ENCODE measurements around the gene AKR1B15.

Gene AKR1B15

DNA sequence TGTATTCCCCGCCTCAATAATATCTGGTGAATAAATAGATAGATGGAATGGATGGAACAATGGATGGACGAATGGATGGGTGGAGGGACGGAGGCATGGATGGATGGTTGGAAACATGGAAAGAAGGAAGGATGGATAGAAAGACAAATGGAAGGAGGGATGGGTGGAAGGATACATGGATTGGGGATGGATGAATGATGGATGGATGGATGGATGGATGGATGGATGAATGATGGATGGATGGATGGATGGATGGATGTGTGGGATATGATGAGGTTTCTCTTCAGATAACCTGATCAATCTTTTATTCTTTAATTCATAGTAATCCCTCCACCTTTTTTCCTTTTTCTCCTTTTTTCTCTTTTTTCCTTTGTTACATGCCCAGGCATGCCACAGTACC is 3.0 kb upstream of the AKR1B15 start:
- Histone ChIP-seq H4K91ac (ENCODE audit: low read length) (no peak overlapping the region), H3K4me3 (ENCODE audit: insufficient read depth in 1 of 2, low read depth in 1 of 2, low read length in 2 of 2) (no peak overlapping the region), H2AFZ (ENCODE audit: low read depth, low read length) (no peak overlapping the region), H2BK120ac (ENCODE audit: low read depth, low read length) (no peak overlapping the region), H3K27me3 (ENCODE audit: control insufficient read depth in 1 of 2, insufficient read depth in 1 of 2, low read length in 2 of 2) (peaks cover under 1 to 17% of the 10 kb centered on the region in 2 experiments), H3K9me3 (ENCODE audit: control insufficient read depth, low read length) (no peaks in the 10 kb centered on the region), H3K79me1 (replicated peaks; ENCODE audit: low read length, poor library complexity, severe bottlenecking) (no peaks in the 10 kb centered on the region), H4K8ac (ENCODE audit: low read length) (no peak overlapping the region), H2AK5ac (ENCODE audit: low read length, severe bottlenecking) (no peak overlapping the region), H3K4ac (ENCODE audit: low read depth in 1 of 2, low read length in 2 of 2) (no peak overlapping the region), H2BK15ac (ENCODE audit: low read depth, poor library complexity, severe bottlenecking) (no peak overlapping the region), H3K14ac (ENCODE audit: low read length in 2 of 2) (no peak overlapping the region), H2BK12ac (ENCODE audit: low read length in 2 of 2) (no peak overlapping the region), H3K4me2 (ENCODE audit: low read length, poor library complexity, severe bottlenecking) (no peak overlapping the region), H3K18ac (ENCODE audit: low read depth in 1 of 2, low read length in 2 of 2) (no peak overlapping the region), H2BK5ac (ENCODE audit: low read depth, low read length, poor library complexity, severe bottlenecking) (no peak overlapping the region), H3K27ac (ENCODE audit: low read length, poor library complexity, severe bottlenecking) (no peak overlapping the region), H3K36me3 (ENCODE audit: control insufficient read depth in 1 of 2, insufficient read depth in 2 of 2, low read depth in 1 of 2, low read length in 2 of 2) (no peaks in the 10 kb centered on the region), H3K9ac (ENCODE audit: low read length) (no peak overlapping the region), H3K4me1 (ENCODE audit: control insufficient read depth, insufficient read depth, low read depth, low read length) (peaks cover 3% of the 10 kb centered on the region), H3K23ac (ENCODE audit: low read length in 2 of 2) (no peak overlapping the region)
- WGBS, result 96% methylated on average over 3 of the region's 3 CpGs
- DNase-seq, result no peak

DNA sequence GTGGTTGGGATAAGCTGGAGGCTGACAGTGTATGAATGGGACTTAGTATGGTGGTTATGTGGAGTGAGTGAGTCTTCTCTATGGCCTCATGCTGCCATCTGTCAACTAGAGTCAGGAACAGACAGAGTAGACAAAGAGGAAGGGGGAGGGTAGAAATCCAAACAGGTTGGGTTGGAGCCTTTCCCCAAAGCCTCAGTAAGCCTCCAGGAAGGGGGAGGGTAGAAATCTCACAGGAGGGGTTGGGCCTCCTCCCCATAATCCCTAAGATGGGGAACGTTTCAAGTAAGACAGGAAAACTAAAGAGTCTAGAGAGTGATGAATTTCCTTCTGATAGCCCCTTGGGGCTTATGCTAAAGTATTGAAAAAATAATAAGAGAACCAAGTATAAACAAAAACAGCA is 2.0 kb upstream of the AKR1B15 start:
- no peak overlapping the region for H2AFZ ChIP-seq (ENCODE audit: low read depth, low read length)
- H3K9ac ChIP-seq (ENCODE audit: low read length), result peak overlapping the region; percentile 83
- H3K23ac ChIP-seq (ENCODE audit: low read length in 2 of 2), result no peak overlapping the region
- WGBS, result no CpG with 5 or more reads among the region's 1 CpG
- H3K4me1 ChIP-seq (ENCODE audit: control insufficient read depth, insufficient read depth, low read depth, low read length), result peaks cover 3% of the 10 kb centered on the region
- H3K79me1 ChIP-seq (replicated peaks; ENCODE audit: low read length, poor library complexity, severe bottlenecking), result no peaks in the 10 kb centered on the region
- H2BK12ac ChIP-seq (ENCODE audit: low read length in 2 of 2), result no peak overlapping the region
- no peak overlapping the region for H3K4me3 ChIP-seq (ENCODE audit: insufficient read depth in 1 of 2, low read depth in 1 of 2, low read length in 2 of 2)
- DNase-seq, result no peak
- H4K91ac ChIP-seq (ENCODE audit: low read length), result no peak overlapping the region
- no peaks in the 10 kb centered on the region for H3K9me3 ChIP-seq (ENCODE audit: control insufficient read depth, low read length)
- no peaks in the 10 kb centered on the region for H3K36me3 ChIP-seq (ENCODE audit: control insufficient read depth in 1 of 2, insufficient read depth in 2 of 2, low read depth in 1 of 2, low read length in 2 of 2)
- peaks cover 0 to 16% of the 10 kb centered on the region in 2 experiments for H3K27me3 ChIP-seq (ENCODE audit: control insufficient read depth in 1 of 2, insufficient read depth in 1 of 2, low read length in 2 of 2)
- H3K4ac ChIP-seq (ENCODE audit: low read depth in 1 of 2, low read length in 2 of 2), result no peak overlapping the region
- no peak overlapping the region for H2AK5ac ChIP-seq (ENCODE audit: low read length, severe bottlenecking)
- H4K8ac ChIP-seq (ENCODE audit: low read length), result no peak overlapping the region
- no peak overlapping the region for H3K14ac ChIP-seq (ENCODE audit: low read length in 2 of 2)
- no peak overlapping the region for H2BK120ac ChIP-seq (ENCODE audit: low read depth, low read length)
- H2BK15ac ChIP-seq (ENCODE audit: low read depth, poor library complexity, severe bottlenecking), result no peak overlapping the region
- H3K27ac ChIP-seq (ENCODE audit: low read length, poor library complexity, severe bottlenecking), result no peak overlapping the region
- H3K4me2 ChIP-seq (ENCODE audit: low read length, poor library complexity, severe bottlenecking), result no peak overlapping the region
- H3K18ac ChIP-seq (ENCODE audit: low read depth in 1 of 2, low read length in 2 of 2), result no peak overlapping the region
- H2BK5ac ChIP-seq (ENCODE audit: low read depth, low read length, poor library complexity, severe bottlenecking), result no peak overlapping the region

DNA sequence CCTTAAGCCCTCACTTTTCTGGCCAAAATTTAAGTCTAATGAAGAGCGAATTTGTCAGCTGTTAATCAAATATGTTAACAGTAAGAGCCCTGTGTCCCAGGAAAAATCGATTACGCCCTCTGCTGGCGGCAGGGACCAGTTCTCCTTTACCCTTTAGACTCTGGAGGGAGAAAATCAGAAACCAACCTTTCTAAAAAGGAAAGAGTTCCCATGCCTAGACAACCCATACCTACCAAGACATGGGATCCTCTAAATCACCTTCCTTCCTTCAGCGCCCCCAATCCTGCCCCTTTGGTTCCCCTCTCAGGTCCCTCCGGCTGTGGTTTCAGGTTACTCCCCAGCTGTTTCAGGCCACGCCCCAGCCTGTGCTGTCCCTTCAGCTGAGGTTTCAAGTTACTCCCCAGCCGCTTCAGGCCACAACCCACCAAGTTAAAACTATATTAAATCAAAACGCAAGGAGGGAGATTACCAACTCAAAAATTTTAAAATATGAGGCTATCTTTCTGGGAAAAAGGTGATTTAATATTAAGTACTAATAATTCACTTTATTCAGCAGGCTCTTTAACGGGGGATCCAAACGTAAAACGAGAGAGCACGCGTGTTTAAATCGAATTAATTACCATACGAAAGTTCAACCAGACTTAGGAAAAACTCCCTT is 1.4 kb upstream of the AKR1B15 start:
- no peak overlapping the region for H3K14ac ChIP-seq (ENCODE audit: low read length in 2 of 2)
- no peak overlapping the region for H2BK120ac ChIP-seq (ENCODE audit: low read depth, low read length)
- no peak overlapping the region for H2AFZ ChIP-seq (ENCODE audit: low read depth, low read length)
- peak overlapping the region; percentile 12 for H4K8ac ChIP-seq (ENCODE audit: low read length)
- H2BK5ac ChIP-seq (ENCODE audit: low read depth, low read length, poor library complexity, severe bottlenecking), result no peak overlapping the region
- no peaks in the 10 kb centered on the region for H3K36me3 ChIP-seq (ENCODE audit: control insufficient read depth in 1 of 2, insufficient read depth in 2 of 2, low read depth in 1 of 2, low read length in 2 of 2)
- H3K9ac ChIP-seq (ENCODE audit: low read length), result peak overlapping the region; percentile 83
- H3K27me3 ChIP-seq (ENCODE audit: control insufficient read depth in 1 of 2, insufficient read depth in 1 of 2, low read length in 2 of 2), result peaks cover 0 to 18% of the 10 kb centered on the region in 2 experiments
- peak overlapping the region; percentile 22 to 73 for H3K4me3 ChIP-seq (ENCODE audit: insufficient read depth in 1 of 2, low read depth in 1 of 2, low read length in 2 of 2)
- peak; percentile 80 for DNase-seq
- no peak overlapping the region for H2BK15ac ChIP-seq (ENCODE audit: low read depth, poor library complexity, severe bottlenecking)
- no peaks in the 10 kb centered on the region for H3K9me3 ChIP-seq (ENCODE audit: control insufficient read depth, low read length)
- H2BK12ac ChIP-seq (ENCODE audit: low read length in 2 of 2), result no peak overlapping the region
- peak overlapping the region in 1 of 2 experiments; percentile 37 for H3K18ac ChIP-seq (ENCODE audit: low read depth in 1 of 2, low read length in 2 of 2)
- H3K4ac ChIP-seq (ENCODE audit: low read depth in 1 of 2, low read length in 2 of 2), result no peak overlapping the region
- peak overlapping the region; percentile 78 for H3K4me2 ChIP-seq (ENCODE audit: low read length, poor library complexity, severe bottlenecking)
- no peak overlapping the region for H2AK5ac ChIP-seq (ENCODE audit: low read length, severe bottlenecking)
- H3K79me1 ChIP-seq (replicated peaks; ENCODE audit: low read length, poor library complexity, severe bottlenecking), result no peaks in the 10 kb centered on the region
- no peak overlapping the region for H3K23ac ChIP-seq (ENCODE audit: low read length in 2 of 2)
- peaks cover 3% of the 10 kb centered on the region for H3K4me1 ChIP-seq (ENCODE audit: control insufficient read depth, insufficient read depth, low read depth, low read length)
- H3K27ac ChIP-seq (ENCODE audit: low read length, poor library complexity, severe bottlenecking), result no peak overlapping the region
- WGBS, result 11% methylated on average over 14 of the region's 16 CpGs
- no peak overlapping the region for H4K91ac ChIP-seq (ENCODE audit: low read length)

DNA sequence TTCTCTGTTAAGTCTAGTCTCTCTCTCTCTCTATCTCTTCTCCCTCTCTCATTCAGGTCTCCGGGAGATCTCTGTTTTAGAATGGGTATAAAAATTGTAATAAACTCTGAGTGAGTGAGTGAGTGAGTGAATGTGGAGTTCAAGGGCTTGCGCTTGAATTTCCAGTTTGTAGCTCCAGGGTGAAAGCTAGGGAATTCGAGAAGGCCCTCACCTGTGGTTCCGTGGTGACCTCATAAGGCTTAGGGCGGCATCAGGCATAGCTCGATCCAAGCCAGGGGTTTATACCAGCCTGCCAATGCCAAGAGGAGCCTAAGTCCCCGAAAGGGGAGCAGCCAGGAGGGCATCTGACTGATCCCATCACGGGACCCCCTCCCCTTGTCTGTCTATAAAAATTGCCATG is 456 bp downstream of the AKR1B15 start:
- H2AK5ac ChIP-seq (ENCODE audit: low read length, severe bottlenecking), result no peak overlapping the region
- peaks cover 3% of the 10 kb centered on the region for H3K4me1 ChIP-seq (ENCODE audit: control insufficient read depth, insufficient read depth, low read depth, low read length)
- H3K18ac ChIP-seq (ENCODE audit: low read depth in 1 of 2, low read length in 2 of 2), result no peak overlapping the region
- no peak overlapping the region for H4K91ac ChIP-seq (ENCODE audit: low read length)
- peak overlapping the region; percentile 15 for H3K9ac ChIP-seq (ENCODE audit: low read length)
- no peak overlapping the region for H2BK15ac ChIP-seq (ENCODE audit: low read depth, poor library complexity, severe bottlenecking)
- no peaks in the 10 kb centered on the region for H3K79me1 ChIP-seq (replicated peaks; ENCODE audit: low read length, poor library complexity, severe bottlenecking)
- H2AFZ ChIP-seq (ENCODE audit: low read depth, low read length), result no peak overlapping the region
- no peak overlapping the region for H3K4ac ChIP-seq (ENCODE audit: low read depth in 1 of 2, low read length in 2 of 2)
- no peak overlapping the region for H3K27ac ChIP-seq (ENCODE audit: low read length, poor library complexity, severe bottlenecking)
- H2BK12ac ChIP-seq (ENCODE audit: low read length in 2 of 2), result no peak overlapping the region
- no peaks in the 10 kb centered on the region for H3K9me3 ChIP-seq (ENCODE audit: control insufficient read depth, low read length)
- WGBS, result 82% methylated on average over 8 of the region's 8 CpGs
- no peak overlapping the region for H2BK5ac ChIP-seq (ENCODE audit: low read depth, low read length, poor library complexity, severe bottlenecking)
- no peak overlapping the region for H3K4me2 ChIP-seq (ENCODE audit: low read length, poor library complexity, severe bottlenecking)
- no peak for DNase-seq
- H3K36me3 ChIP-seq (ENCODE audit: control insufficient read depth in 1 of 2, insufficient read depth in 2 of 2, low read depth in 1 of 2, low read length in 2 of 2), result no peaks in the 10 kb centered on the region
- H4K8ac ChIP-seq (ENCODE audit: low read length), result no peak overlapping the region
- no peak overlapping the region for H3K4me3 ChIP-seq (ENCODE audit: insufficient read depth in 1 of 2, low read depth in 1 of 2, low read length in 2 of 2)
- H2BK120ac ChIP-seq (ENCODE audit: low read depth, low read length), result no peak overlapping the region
- peaks cover 0 to 20% of the 10 kb centered on the region in 2 experiments for H3K27me3 ChIP-seq (ENCODE audit: control insufficient read depth in 1 of 2, insufficient read depth in 1 of 2, low read length in 2 of 2)
- no peak overlapping the region for H3K23ac ChIP-seq (ENCODE audit: low read length in 2 of 2)
- no peak overlapping the region for H3K14ac ChIP-seq (ENCODE audit: low read length in 2 of 2)
